Fibroblast of lung (primary cell): ENCODE results near the gene ABCA4. TPM values are rescaled to one million over a fixed set of nuclear protein-coding genes. Genes with fewer than 3 reads are reported as not detected.
A peak's percentile ranks its signal among the peaks of the same experiment; 100 is the strongest.

Experiments
- DNase-seq, 2 donors: peaks; one replicate each; pipeline versions ENCODE4 v3.0.0 to v3.0.0-alpha.2; 2010; ENCODE audit warnings: low read depth in 2 of 2
- H2AFZ ChIP-seq: 2 replicates; pipeline ENCODE4 v1.5.1; 2012; ENCODE audit warnings: low read length, control low read depth, inconsistent platforms
- H3K27ac ChIP-seq: 2 replicates; pipeline ENCODE4 v1.5.1; 2011; ENCODE audit warnings: low read length, control low read depth; ENCODE audit not compliant: insufficient read depth
- H3K27me3 ChIP-seq: 2 replicates; pipeline ENCODE4 v1.5.1; 2011; ENCODE audit warnings: mild to moderate bottlenecking, low read length; ENCODE audit not compliant: control insufficient read depth, insufficient read depth
- H3K36me3 ChIP-seq: 2 replicates; pipeline ENCODE4 v1.5.1; 2011; ENCODE audit warnings: low read length; ENCODE audit not compliant: control insufficient read depth, insufficient read depth
- H3K4me1 ChIP-seq: 2 replicates; pipeline ENCODE4 v1.5.1; 2011; ENCODE audit warnings: low read length; ENCODE audit not compliant: control insufficient read depth, insufficient read depth; ENCODE audit errors: extremely low read depth
- H3K4me2 ChIP-seq: 2 replicates; pipeline ENCODE4 v1.5.1; 2011; ENCODE audit warnings: low read length, control low read depth; ENCODE audit not compliant: insufficient read depth; ENCODE audit errors: extremely low read depth
- H3K4me3 ChIP-seq, 4 experiments: fragments of 200-600 bp in 1 of 4; sonication (generic) in 1 of 4; replicated peaks in 1 of 4; 2 replicates each; pipeline ENCODE4 v1.5.1; 2011 to 2016; ENCODE audit warnings: low read length in 4 of 4, low read depth in 3 of 4, mild to moderate bottlenecking in 3 of 4, control low read depth in 2 of 4, inconsistent platforms in 1 of 4, mixed read lengths in 1 of 4; ENCODE audit not compliant: insufficient read depth in 1 of 4; ENCODE audit errors: control extremely low read depth in 1 of 4
- H3K79me2 ChIP-seq: 2 replicates; pipeline ENCODE4 v1.5.1; 2012; ENCODE audit warnings: mild to moderate bottlenecking, low read length, inconsistent platforms; ENCODE audit not compliant: control insufficient read depth, insufficient read depth
- H3K9ac ChIP-seq: 2 replicates; pipeline ENCODE4 v1.5.1; 2011; ENCODE audit warnings: mild to moderate bottlenecking, low read length, control low read depth; ENCODE audit not compliant: insufficient read depth
- H3K9me3 ChIP-seq: 2 replicates; pipeline ENCODE4 v1.5.1; 2012; ENCODE audit warnings: low read depth, low read length; ENCODE audit not compliant: control insufficient read depth, insufficient read depth
- H4K20me1 ChIP-seq: 2 replicates; pipeline ENCODE4 v1.5.1; 2011; ENCODE audit warnings: low read length; ENCODE audit not compliant: control insufficient read depth, insufficient read depth; ENCODE audit errors: extremely low read depth
- EZH2 ChIP-seq: IDR thresholded peaks from 2 replicates; pipeline ENCODE4 v1.5.1; 2012; ENCODE audit warnings: low read length, control low read depth, mild to moderate bottlenecking; ENCODE audit errors: missing control alignments
- polyA plus RNA-seq, 2 donors: library from polyadenylated mRNA; depleted of rRNA in 1 of 2; stranded (reverse) in 1 of 2; unstranded in 1 of 2; fragments of >200 nt; gene quantifications; 2 replicates each; pipeline ENCODE4 v1.2.1, GENCODE V29; 2011 to 2012; ENCODE audit warnings: missing spikeins in 1 of 2
- total RNA-seq: library from RNA; depleted of rRNA; stranded (reverse); fragments of >200 nt; gene quantifications from 2 replicates; pipeline ENCODE4 v1.2.1, GENCODE V29; 2014
- TF ChIP-seq, protein P1 (sequence below), 2 donors: IDR thresholded peaks in 1 of 2; conservative IDR thresholded peaks in 1 of 2; 1 replicate in 1 of 2; 2 replicates in 1 of 2; pipeline ENCODE4 v1.5.1; 2011 to 2012; ENCODE audit warnings: low read length in 2 of 2, control low read depth in 1 of 2, inconsistent platforms in 1 of 2, low read depth in 1 of 2, mild to moderate bottlenecking in 1 of 2

The ABCA4 gene
- total and polyA plus RNA-seq, 2 donors (not counting 1 experiment from before 2014, with no cell fraction given), result 0.07 to 0.33 TPM

DNA sequence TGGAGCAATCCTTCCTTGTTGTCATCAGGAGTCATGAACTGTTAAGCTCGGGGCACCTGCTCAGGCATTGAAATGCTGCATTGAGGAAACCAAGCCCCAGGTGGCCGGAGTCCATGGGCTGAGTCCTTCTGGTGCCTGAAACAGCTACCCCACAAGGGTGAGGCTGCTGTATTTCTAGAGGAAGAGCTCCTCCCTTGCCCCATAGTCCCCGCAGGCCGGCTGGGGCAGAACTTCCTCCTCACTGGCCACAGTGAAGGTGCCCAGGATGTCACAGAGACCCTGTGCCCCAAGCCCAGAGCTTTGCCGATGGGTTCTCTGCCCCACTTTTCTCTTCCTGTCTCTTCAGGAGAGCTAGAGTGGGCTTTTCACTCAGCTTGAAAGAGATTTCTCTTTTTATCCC lies 130.9 kb downstream of the ABCA4 start:
- TF ChIP-seq EZH2, result no peak
- TF ChIP-seq, protein P1, sequence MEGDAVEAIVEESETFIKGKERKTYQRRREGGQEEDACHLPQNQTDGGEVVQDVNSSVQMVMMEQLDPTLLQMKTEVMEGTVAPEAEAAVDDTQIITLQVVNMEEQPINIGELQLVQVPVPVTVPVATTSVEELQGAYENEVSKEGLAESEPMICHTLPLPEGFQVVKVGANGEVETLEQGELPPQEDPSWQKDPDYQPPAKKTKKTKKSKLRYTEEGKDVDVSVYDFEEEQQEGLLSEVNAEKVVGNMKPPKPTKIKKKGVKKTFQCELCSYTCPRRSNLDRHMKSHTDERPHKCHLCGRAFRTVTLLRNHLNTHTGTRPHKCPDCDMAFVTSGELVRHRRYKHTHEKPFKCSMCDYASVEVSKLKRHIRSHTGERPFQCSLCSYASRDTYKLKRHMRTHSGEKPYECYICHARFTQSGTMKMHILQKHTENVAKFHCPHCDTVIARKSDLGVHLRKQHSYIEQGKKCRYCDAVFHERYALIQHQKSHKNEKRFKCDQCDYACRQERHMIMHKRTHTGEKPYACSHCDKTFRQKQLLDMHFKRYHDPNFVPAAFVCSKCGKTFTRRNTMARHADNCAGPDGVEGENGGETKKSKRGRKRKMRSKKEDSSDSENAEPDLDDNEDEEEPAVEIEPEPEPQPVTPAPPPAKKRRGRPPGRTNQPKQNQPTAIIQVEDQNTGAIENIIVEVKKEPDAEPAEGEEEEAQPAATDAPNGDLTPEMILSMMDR (conservative IDR thresholded peaks at IDR 0.05 in 1 of 2, IDR thresholded peaks at IDR 0.05 in 1 of 2; ENCODE audit: low read depth in 1 of 2, low read length in 2 of 2), result no peak
- no peak for DNase-seq
- no peak overlapping the region for H3K9ac ChIP-seq
- H3K4me3 ChIP-seq, result no peak overlapping the region
- no peaks in the 10 kb centered on the region for H3K9me3 ChIP-seq
- no peaks in the 10 kb centered on the region for H4K20me1 ChIP-seq
- H3K27ac ChIP-seq, result no peak overlapping the region
- no peak overlapping the region for H2AFZ ChIP-seq
- no peaks in the 10 kb centered on the region for H3K4me1 ChIP-seq
- no peaks in the 10 kb centered on the region for H3K79me2 ChIP-seq
- no peak overlapping the region for H3K4me2 ChIP-seq
- H3K27me3 ChIP-seq, result peaks cover 3% of the 10 kb centered on the region
- no peaks in the 10 kb centered on the region for H3K36me3 ChIP-seq

GRCh38 chr1:93989601-93990000 lies 131.3 kb downstream of the ABCA4 start:
- Histone ChIP-seq H3K79me2 (no peaks in the 10 kb centered on the region), H3K4me2 (no peak overlapping the region), H3K36me3 (no peaks in the 10 kb centered on the region), H3K27ac (no peak overlapping the region), H3K9me3 (no peaks in the 10 kb centered on the region), H3K4me3 (no peak overlapping the region), H4K20me1 (no peaks in the 10 kb centered on the region), H3K9ac (no peak overlapping the region), H3K27me3 (peaks cover 3% of the 10 kb centered on the region), H2AFZ (no peak overlapping the region), H3K4me1 (no peaks in the 10 kb centered on the region)
- DNase-seq, result peak in 1 of 2 donors; percentile 51
- TF ChIP-seq, protein P1 (conservative IDR thresholded peaks at IDR 0.05 in 1 of 2, IDR thresholded peaks at IDR 0.05 in 1 of 2; ENCODE audit: low read depth in 1 of 2, low read length in 2 of 2), result no peak
- TF ChIP-seq EZH2, result no peak

- Histone ChIP-seq H3K4me3 (no peak overlapping the region), H3K9me3 (no peaks in the 10 kb centered on the region), H3K36me3 (no peaks in the 10 kb centered on the region), H3K9ac (no peak overlapping the region), H3K27ac (no peak overlapping the region), H3K4me2 (no peak overlapping the region), H2AFZ (no peak overlapping the region), H4K20me1 (no peaks in the 10 kb centered on the region), H3K79me2 (no peaks in the 10 kb centered on the region), H3K27me3 (peaks cover 3% of the 10 kb centered on the region), H3K4me1 (no peaks in the 10 kb centered on the region)
- TF ChIP-seq, protein P1 (conservative IDR thresholded peaks at IDR 0.05 in 1 of 2, IDR thresholded peaks at IDR 0.05 in 1 of 2; ENCODE audit: low read depth in 1 of 2, low read length in 2 of 2), result no peak
- no peak for TF ChIP-seq EZH2
- peak; percentile 65 to 98 for DNase-seq
Measured at GRCh38 chr1:93988634-93989350, 132.2 kb downstream of the ABCA4 start.
